GM12891 (cell line): Measurements from ENCODE around the gene NEDD4L.

ENCODE experiments used
- DNase-seq: peaks from one replicate; pipeline ENCODE4 v3.0.0; 2011; ENCODE audit warnings: low spot score; ENCODE audit not compliant: insufficient read length
- FAIRE-seq: peaks from 2 replicates; lab custom pipeline; 2011; peaks lifted over from hg19 to GRCh38; lab: Jason Lieb, UNC
- PAX5 ChIP-seq: IDR thresholded peaks from 2 replicates; pipeline ENCODE4 v1.6.1; 2011; ENCODE audit warnings: low read length, moderate library complexity, mild to moderate bottlenecking; ENCODE audit not compliant: insufficient read depth, severe bottlenecking
- POLR2A ChIP-seq: IDR thresholded peaks from 2 replicates; pipeline ENCODE4 v1.6.1; 2011; ENCODE audit warnings: low read depth, low read length, control low read depth
- POLR2AphosphoS5 ChIP-seq: IDR thresholded peaks from 2 replicates; pipeline ENCODE4 v1.6.1; 2011; ENCODE audit warnings: low read depth, low read length, control low read depth
- POU2F2 ChIP-seq: IDR thresholded peaks from 2 replicates; pipeline ENCODE4 v1.6.1; 2011; ENCODE audit warnings: low read depth, mild to moderate bottlenecking, control low read depth, low read length, moderate library complexity
- SPI1 ChIP-seq: IDR thresholded peaks from 2 replicates; pipeline ENCODE4 v1.6.1; 2011; ENCODE audit warnings: low read depth, low read length, control low read depth
- TAF1 ChIP-seq: IDR thresholded peaks from 2 replicates; pipeline ENCODE4 v1.6.1; 2011; ENCODE audit warnings: low read depth, low read length, control low read depth

The NEDD4L gene

GRCh38 chr18:58360324-58360723, 316.3 kb downstream of the NEDD4L start:
- FAIRE-seq (no peak), DNase-seq (no peak)
- TF ChIP-seq SPI1 (no peak), PAX5 (no peak), POLR2AphosphoS5 (no peak), POU2F2 (no peak), TAF1 (no peak), POLR2A (no peak)

GRCh38 chr18:58361212-58361611, 317.2 kb downstream of the NEDD4L start:
- FAIRE-seq (no peak), DNase-seq (no peak)
- TF ChIP-seq PAX5 (no peak), TAF1 (no peak), POLR2AphosphoS5 (no peak), POLR2A (no peak), POU2F2 (no peak), SPI1 (no peak)

- DNase-seq (no peak), FAIRE-seq (no peak)
- TF ChIP-seq POLR2AphosphoS5 (no peak), SPI1 (no peak), POU2F2 (no peak), TAF1 (no peak), POLR2A (no peak), PAX5 (no peak)
Observed at GRCh38 chr18:58362027-58362575, 318.1 kb downstream of the NEDD4L start.

- no peak for TF ChIP-seq PAX5
- no peak for TF ChIP-seq POLR2A
- no peak for TF ChIP-seq POU2F2
- TF ChIP-seq TAF1: no peak
- TF ChIP-seq SPI1: no peak
- TF ChIP-seq POLR2AphosphoS5: no peak
- DNase-seq (no peak), FAIRE-seq (no peak)
Observed at GRCh38 chr18:58362829-58363271, 318.8 kb downstream of the NEDD4L start.

GRCh38 chr18:58363767-58364540, 319.9 kb downstream of the NEDD4L start:
- DNase-seq: no peak
- FAIRE-seq: no peak
- TF ChIP-seq TAF1: no peak
- no peak for TF ChIP-seq POU2F2
- TF ChIP-seq POLR2AphosphoS5: no peak
- no peak for TF ChIP-seq POLR2A
- no peak for TF ChIP-seq PAX5
- TF ChIP-seq SPI1: no peak

- FAIRE-seq: no peak
- TF ChIP-seq POLR2A: no peak
- TF ChIP-seq SPI1: no peak
- no peak for TF ChIP-seq TAF1
- no peak for TF ChIP-seq POLR2AphosphoS5
- no peak for TF ChIP-seq POU2F2
- TF ChIP-seq PAX5: no peak
Observed at GRCh38 chr18:58364876-58365528, 321.0 kb downstream of the NEDD4L start.

GRCh38 chr18:58367425-58368140, 323.6 kb downstream of the NEDD4L start:
- DNase-seq (no peak), FAIRE-seq (no peak)
- TF ChIP-seq POLR2AphosphoS5: no peak
- no peak for TF ChIP-seq SPI1
- no peak for TF ChIP-seq PAX5
- TF ChIP-seq POLR2A: no peak
- TF ChIP-seq POU2F2: no peak
- no peak for TF ChIP-seq TAF1

More at GRCh38 chr18:58364876-58365528, 321.0 kb downstream of the NEDD4L start:
- DNase-seq: no peak

GRCh38 chr18:58369616-58370015, 325.6 kb downstream of the NEDD4L start:
- FAIRE-seq (no peak), DNase-seq (no peak)
- no peak for TF ChIP-seq TAF1
- no peak for TF ChIP-seq POU2F2
- TF ChIP-seq POLR2A: no peak
- TF ChIP-seq SPI1: no peak
- no peak for TF ChIP-seq PAX5
